Neural cell (in vitro differentiated cells): ENCODE data around the gene MLIP. TPM values are rescaled to one million over a fixed set of nuclear protein-coding genes. Genes with fewer than 3 reads are reported as not detected.

Source experiments
- H2AFZ ChIP-seq: fragments of 200-600, 300-800 bp; sonication (generic), shearing (Covaris generic); 2 replicates; pipeline ENCODE4 v1.6.0; 2014; ENCODE audit warnings: low read depth, mild to moderate bottlenecking, antibody characterized with exemption, low read length, moderate library complexity
- H3F3A ChIP-seq: fragments of 200-600 bp; shearing (Covaris generic); 2 replicates; pipeline ENCODE4 v1.6.1; 2016; ENCODE audit warnings: mild to moderate bottlenecking, moderate library complexity, mixed read lengths, antibody characterized with exemption, low read length; ENCODE audit not compliant: insufficient read depth, poor library complexity, severe bottlenecking
- H3K27ac ChIP-seq: fragments of 200-600, 300-800 bp; sonication (generic), shearing (Covaris generic); 2 replicates; pipeline ENCODE4 v1.5.1; 2014; ENCODE audit warnings: mild to moderate bottlenecking, low read length, moderate library complexity
- H3K27me3 ChIP-seq: fragments of 300-800, 200-600 bp; sonication (generic), shearing (Covaris generic); 2 replicates; pipeline ENCODE4 v1.6.0; 2014; ENCODE audit warnings: mild to moderate bottlenecking, low read depth, low read length, moderate library complexity; ENCODE audit not compliant: insufficient read depth
- H3K36me3 ChIP-seq: fragments of 300-800, 200-600 bp; sonication (generic), shearing (Covaris generic); 2 replicates; pipeline ENCODE4 v1.5.1; 2014; ENCODE audit warnings: mild to moderate bottlenecking, antibody characterized with exemption, low read length, moderate library complexity; ENCODE audit not compliant: insufficient read depth
- H3K4me2 ChIP-seq: fragments of 300-800, 200-600 bp; sonication (generic), shearing (Covaris generic); 2 replicates; pipeline ENCODE4 v1.6.0; 2014; ENCODE audit warnings: mild to moderate bottlenecking, low read length
- H3K4me3 ChIP-seq: fragments of 300-800, 200-600 bp; sonication (generic), shearing (Covaris generic); 2 replicates; pipeline ENCODE4 v1.5.1; 2014; ENCODE audit warnings: mild to moderate bottlenecking, low read length, moderate library complexity
- H3K79me2 ChIP-seq: fragments of 200-600 bp; shearing (Covaris generic); replicated peaks from 2 replicates; pipeline ENCODE4 v1.6.0; 2014; ENCODE audit warnings: mild to moderate bottlenecking, low read length, moderate library complexity; ENCODE audit not compliant: insufficient read depth
- H3K9ac ChIP-seq: fragments of 300-800, 200-600 bp; sonication (generic), shearing (Covaris generic); 2 replicates; pipeline ENCODE4 v1.6.1; 2016; ENCODE audit warnings: mild to moderate bottlenecking, low read length, mixed read lengths
- H3K9me2 ChIP-seq: fragments of 200-600 bp; shearing (Covaris generic); 2 replicates; pipeline ENCODE4 v1.6.1; 2016; ENCODE audit warnings: mild to moderate bottlenecking, low read length, mixed read lengths; ENCODE audit not compliant: insufficient read depth
- H3K9me3 ChIP-seq: fragments of 200-600, 300-800 bp; sonication (generic), shearing (Covaris generic); 2 replicates; pipeline ENCODE4 v1.6.1; 2016; ENCODE audit warnings: mild to moderate bottlenecking, mixed run types, low read length, moderate library complexity, mixed read lengths
- H4K20me1 ChIP-seq: fragments of 200-600 bp; shearing (Covaris generic); 2 replicates; pipeline ENCODE4 v1.6.1; 2016; ENCODE audit warnings: mild to moderate bottlenecking, mixed run types; ENCODE audit not compliant: insufficient read depth
- CTCF ChIP-seq: fragments of 450-650 bp; IDR thresholded peaks from 2 replicates; pipeline ENCODE4 v1.5.1; 2014; ENCODE audit warnings: antibody characterized with exemption, mild to moderate bottlenecking, moderate library complexity; ENCODE audit not compliant: poor library complexity, severe bottlenecking
- EP300 ChIP-seq: fragments of 450-650 bp; conservative IDR thresholded peaks from 2 replicates; pipeline ENCODE4 v1.6.1; 2014; ENCODE audit warnings: antibody characterized with exemption, mild to moderate bottlenecking, moderate library complexity; ENCODE audit not compliant: poor library complexity, severe bottlenecking
- EZH2 ChIP-seq: fragments of 200-600, 300-800 bp; shearing (Covaris generic), sonication (generic); IDR thresholded peaks from 2 replicates; pipeline ENCODE4 v1.6.1; 2014; ENCODE audit warnings: antibody characterized with exemption, low read length, borderline replicate concordance, mild to moderate bottlenecking; ENCODE audit not compliant: insufficient read depth, poor library complexity, severe bottlenecking
- MXI1 ChIP-seq: fragments of 450-650 bp; conservative IDR thresholded peaks from 2 replicates; pipeline ENCODE4 v1.6.1; 2014; ENCODE audit warnings: antibody characterized with exemption, mild to moderate bottlenecking; ENCODE audit not compliant: poor library complexity, severe bottlenecking
- POLR2AphosphoS5 ChIP-seq: IDR thresholded peaks from 2 replicates; pipeline ENCODE4 v1.6.1; 2012
- RAD21 ChIP-seq: fragments of 450-650 bp; conservative IDR thresholded peaks from 2 replicates; pipeline ENCODE4 v1.6.1; 2014; ENCODE audit warnings: antibody characterized with exemption, mild to moderate bottlenecking, moderate library complexity
- REST ChIP-seq: IDR thresholded peaks from 2 replicates; pipeline ENCODE4 v1.6.1; 2012; ENCODE audit warnings: borderline replicate concordance
- SMC3 ChIP-seq: fragments of 450-650 bp; conservative IDR thresholded peaks from 2 replicates; pipeline ENCODE4 v1.6.1; 2014; ENCODE audit warnings: antibody characterized with exemption, mild to moderate bottlenecking, moderate library complexity; ENCODE audit not compliant: poor library complexity
- TAF1 ChIP-seq: IDR thresholded peaks from 2 replicates; pipeline ENCODE4 v1.6.1; 2012; ENCODE audit warnings: low read depth
- polyA plus RNA-seq: library from polyadenylated mRNA; depleted of rRNA; stranded (reverse); fragments of >200 nt; gene quantifications from 2 replicates; pipeline ENCODE4 v1.2.3, GENCODE V29; 2014

Gene MLIP
- polyA plus RNA-seq, 1 donor from 2014 or later: not detected

- no peak overlapping the region for H3K4me2 ChIP-seq
- no peak overlapping the region for H3K4me3 ChIP-seq
- no peaks in the 10 kb centered on the region for H4K20me1 ChIP-seq
- H3K27me3 ChIP-seq: no peaks in the 10 kb centered on the region
- H3K9me2 ChIP-seq: no peaks in the 10 kb centered on the region
- no peak overlapping the region for H2AFZ ChIP-seq
- no peaks in the 10 kb centered on the region for H3K9me3 ChIP-seq
- no peaks in the 10 kb centered on the region for H3K79me2 ChIP-seq
- H3K9ac ChIP-seq: no peak overlapping the region
- H3F3A ChIP-seq: no peaks in the 10 kb centered on the region
- no peak overlapping the region for H3K27ac ChIP-seq
- TF ChIP-seq SMC3: no peak
- no peak for TF ChIP-seq EP300
- no peak for TF ChIP-seq POLR2AphosphoS5
- no peak for TF ChIP-seq REST
- TF ChIP-seq TAF1: no peak
- no peak for TF ChIP-seq EZH2
- no peak for TF ChIP-seq RAD21
- no peak for TF ChIP-seq CTCF
- TF ChIP-seq MXI1: no peak
- H3K36me3 ChIP-seq: no peaks in the 10 kb centered on the region
These were observed 125.7 kb downstream of the MLIP start for GRCh38 chr6:54236984-54237383.

GRCh38 chr6:54238396-54238795 lies 127.2 kb downstream of the MLIP start:
- TF ChIP-seq EP300 (no peak), MXI1 (no peak), REST (no peak), SMC3 (no peak), POLR2AphosphoS5 (no peak), TAF1 (no peak), RAD21 (no peak), EZH2 (no peak), CTCF (no peak)
- Histone ChIP-seq H3K9ac (no peak overlapping the region), H3K79me2 (no peaks in the 10 kb centered on the region), H3K9me2 (no peaks in the 10 kb centered on the region), H3K4me2 (no peak overlapping the region), H2AFZ (no peak overlapping the region), H3K27me3 (no peaks in the 10 kb centered on the region), H3K36me3 (no peaks in the 10 kb centered on the region), H3K9me3 (no peaks in the 10 kb centered on the region), H3F3A (no peaks in the 10 kb centered on the region), H3K27ac (no peak overlapping the region), H3K4me3 (no peak overlapping the region), H4K20me1 (no peaks in the 10 kb centered on the region)
